GM23248 (cell line): ENCODE measurements around the gene PTPRK.

Experiments
- EZH2 ChIP-seq: fragments of 200-600 bp; sonication (generic); IDR thresholded peaks from 2 replicates; pipeline ENCODE4 v1.6.1; 2018; ENCODE audit warnings: antibody characterized with exemption, mild to moderate bottlenecking; ENCODE audit not compliant: insufficient read depth, poor library complexity, severe bottlenecking
- EZH2phosphoT487 ChIP-seq: fragments of 200-600 bp; sonication (generic); IDR thresholded peaks from 2 replicates; pipeline ENCODE4 v1.6.1; 2018; ENCODE audit warnings: antibody characterized with exemption, moderate library complexity, mild to moderate bottlenecking, low read depth; ENCODE audit not compliant: insufficient read depth

DNA sequence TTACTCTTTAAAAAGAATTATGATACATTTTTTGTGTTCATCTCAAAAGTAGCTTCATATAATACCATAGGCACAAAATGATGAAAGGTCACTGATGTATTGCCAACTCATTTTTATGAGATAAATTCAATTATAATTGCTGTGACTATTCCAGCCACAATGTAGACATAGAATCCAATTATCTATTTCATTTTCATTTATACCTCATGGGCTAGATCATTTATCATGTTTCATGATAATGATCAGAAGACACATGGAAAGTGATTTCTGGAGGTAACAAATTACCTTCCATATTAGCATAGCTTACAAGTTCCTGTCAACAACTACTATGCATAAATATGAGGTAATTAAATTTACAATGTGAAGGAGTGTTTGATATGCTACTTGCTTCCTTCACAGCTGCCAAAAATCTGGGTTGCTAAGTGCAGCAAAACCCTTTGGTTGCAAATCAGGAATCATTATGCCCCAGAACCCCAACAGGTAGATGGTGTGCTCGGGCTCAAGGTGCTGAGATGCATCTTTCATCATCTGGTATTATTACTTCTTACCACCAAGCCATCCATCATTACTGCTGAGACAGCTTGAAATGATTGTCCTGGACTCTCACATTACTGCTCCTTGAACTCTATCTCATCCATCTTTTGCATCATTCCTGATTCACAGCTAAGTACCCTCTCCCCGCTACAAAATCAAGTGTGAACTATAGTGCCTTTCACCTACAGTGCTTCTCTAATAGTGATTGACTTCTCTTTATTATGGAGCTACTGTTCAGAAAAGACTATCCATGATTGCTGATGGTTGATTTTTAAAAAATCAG is 313.6 kb downstream of the PTPRK start:
- no peak for TF ChIP-seq EZH2
- no peak for TF ChIP-seq EZH2phosphoT487
